ENCODE data around the gene MAGEB6B.
"Not testable (repeated sequence)": the region's sequence is repeated elsewhere in the genome, so short reads cannot be mapped to it uniquely, and the experiment has no call there.

MAGEB6B gene, protein sequence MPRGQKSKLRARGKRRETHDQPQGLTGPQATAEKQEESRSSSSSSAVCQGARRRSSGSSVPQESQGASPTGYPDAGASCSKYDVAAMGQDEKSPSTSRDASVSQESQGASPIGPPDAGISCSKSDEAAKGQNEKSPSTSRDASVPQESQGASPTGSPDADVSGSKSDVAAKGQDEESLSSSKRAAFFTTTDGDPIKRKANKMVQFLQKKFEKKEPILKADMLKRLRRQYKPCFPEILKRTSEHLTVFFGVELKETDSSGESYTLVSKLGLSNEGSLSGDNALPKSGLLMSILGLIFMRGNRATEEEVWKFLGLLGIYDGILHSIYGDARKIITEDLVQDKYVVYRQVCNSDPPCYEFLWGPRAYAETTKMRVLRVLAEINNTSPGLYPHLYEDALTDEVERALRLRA

DNA sequence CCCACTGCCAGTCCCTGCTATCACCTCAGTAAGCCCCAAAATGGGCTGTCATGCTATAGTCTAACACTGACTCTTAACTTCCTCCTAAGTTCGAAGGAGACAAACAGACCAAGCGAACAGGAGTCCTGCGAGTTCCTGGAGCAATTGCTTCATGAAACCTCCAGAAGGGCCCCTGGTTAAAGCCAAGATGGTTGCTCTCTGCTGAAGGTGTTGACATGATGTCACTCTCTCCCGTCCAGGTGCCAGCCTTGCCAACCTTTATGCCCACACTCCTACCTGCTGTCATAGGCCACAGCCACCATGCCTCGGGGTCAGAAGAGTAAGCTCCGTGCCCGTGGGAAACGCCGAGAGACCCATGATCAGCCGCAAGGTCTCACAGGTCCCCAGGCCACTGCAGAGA lies at the start of gene MAGEB6B:
Gene MAGEB6B, plus strand, starts transcription at position 301 of the 400 bp plus-strand sequence. Its CDS starts 0 bp downstream, at position 301.
- DNase-seq, result no peak

DNA sequence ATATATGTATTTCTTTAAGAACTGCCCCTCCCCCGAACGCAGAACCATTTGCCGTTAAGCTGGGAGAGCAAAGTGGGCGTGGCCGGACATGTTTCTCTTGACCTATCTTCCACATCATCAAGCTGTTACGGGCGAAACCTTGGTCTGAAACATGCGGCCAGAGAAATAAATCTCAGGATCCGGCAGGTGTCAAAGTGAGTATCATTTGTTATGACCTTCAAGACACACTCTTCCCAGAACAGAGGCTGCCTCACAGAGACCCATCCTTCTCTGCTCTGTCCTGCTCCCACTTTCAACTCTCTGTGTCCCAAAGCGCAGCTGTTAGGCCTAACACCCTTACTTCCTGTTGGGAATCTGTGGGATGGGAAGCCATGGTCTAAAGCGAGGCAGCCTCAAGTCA lies 22.1 kb upstream of the MAGEB6B start, which contains the start of gene MAGEB18:
Gene MAGEB18, plus strand, starts transcription at position 70 of the 400 bp plus-strand sequence. CDS start 643 bp downstream, outside the sequence.
- DNase-seq, result no peak

GRCh38 chrX:26146024-26146423 lies 14.4 kb upstream of the MAGEB6B start:
- no peak for DNase-seq

GRCh38 chrX:26192204-26192603 lies 31.8 kb downstream of the MAGEB6B start, which contains the start of gene MAGEB6:
Gene MAGEB6, plus strand, starts transcription at chrX:26192440. Its CDS starts 1,407 bp downstream, at chrX:26193847.
- no peak for DNase-seq

- no peak for DNase-seq
These were observed 43.2 kb downstream of the MAGEB6B start for GRCh38 chrX:26203561-26203960.

GRCh38 chrX:26204717-26205116 lies 44.3 kb downstream of the MAGEB6B start:
- DNase-seq, result not testable (repeated sequence)

GRCh38 chrX:26208012-26208411 lies 47.6 kb downstream of the MAGEB6B start:
- DNase-seq, result no peak
